Tongue (tissue), 2 donors: ENCODE measurements around the gene ZNRF2. TPM values are rescaled to one million over a fixed set of nuclear protein-coding genes. Genes with fewer than 3 reads are reported as not detected.

Source experiments
- DNase-seq: peaks from one replicate; pipeline ENCODE4 v3.0.0-alpha.2; 2015
- total RNA-seq: library from RNA; depleted of rRNA; stranded (reverse); fragments of >200 nt; gene quantifications from one replicate; pipeline ENCODE4 v1.2.3, GENCODE V29; 2014

Gene ZNRF2
- total RNA-seq, 1 donor from 2014 or later, result 26.4 TPM

DNA sequence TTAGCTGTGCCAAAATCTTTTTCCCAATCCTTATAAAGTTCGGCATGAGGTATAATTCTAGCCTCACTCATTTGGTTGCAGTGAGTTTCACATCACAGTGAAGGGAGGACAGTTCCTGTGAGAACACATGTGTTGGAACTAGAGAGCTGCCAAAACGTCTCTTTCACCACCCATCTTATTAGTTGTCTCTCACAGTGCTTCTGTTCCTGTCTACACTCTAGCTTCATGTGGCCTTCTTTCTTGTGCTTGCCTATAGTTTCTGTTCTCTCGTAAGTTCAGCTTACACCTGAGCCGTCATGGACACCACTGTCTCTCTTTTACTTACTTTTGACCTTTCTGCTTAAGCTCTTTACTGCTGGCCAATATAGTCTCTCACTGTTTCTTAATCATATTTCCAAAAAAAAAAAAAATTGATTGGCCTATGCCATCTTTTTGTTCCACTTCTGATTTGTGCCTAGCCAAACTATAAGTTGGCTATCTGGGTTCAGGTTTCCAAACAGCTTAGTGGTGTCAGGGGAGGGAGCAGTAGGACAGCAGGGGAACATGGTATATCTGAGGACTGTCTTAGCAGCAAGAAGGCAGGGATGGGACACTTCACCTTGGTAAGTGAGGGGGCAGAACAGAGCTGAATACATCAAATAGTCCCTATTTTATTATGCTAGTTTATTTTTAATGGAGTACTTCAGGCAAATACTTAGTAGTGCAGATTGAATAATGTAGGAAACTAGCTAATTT lies 38.0 kb downstream of the ZNRF2 start:
- DNase-seq, result peak; percentile 70

DNA sequence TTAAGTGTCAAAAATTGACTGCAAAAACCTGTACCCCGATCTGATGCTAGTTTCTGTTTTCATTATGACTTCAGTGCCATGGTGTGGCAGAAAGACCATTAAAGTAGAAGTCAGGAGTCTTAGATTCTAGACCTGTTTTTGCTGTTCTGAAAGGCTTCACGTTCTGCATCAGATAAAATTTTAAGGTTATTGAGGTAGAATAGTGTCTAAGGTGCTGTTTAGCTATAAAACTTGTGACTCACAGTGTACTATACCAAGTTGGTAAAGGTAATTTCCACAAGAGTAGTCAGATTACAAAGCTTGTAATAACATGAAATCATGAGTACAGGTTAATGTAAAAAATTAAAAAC lies 38.6 kb downstream of the ZNRF2 start:
- DNase-seq, result no peak

DNA sequence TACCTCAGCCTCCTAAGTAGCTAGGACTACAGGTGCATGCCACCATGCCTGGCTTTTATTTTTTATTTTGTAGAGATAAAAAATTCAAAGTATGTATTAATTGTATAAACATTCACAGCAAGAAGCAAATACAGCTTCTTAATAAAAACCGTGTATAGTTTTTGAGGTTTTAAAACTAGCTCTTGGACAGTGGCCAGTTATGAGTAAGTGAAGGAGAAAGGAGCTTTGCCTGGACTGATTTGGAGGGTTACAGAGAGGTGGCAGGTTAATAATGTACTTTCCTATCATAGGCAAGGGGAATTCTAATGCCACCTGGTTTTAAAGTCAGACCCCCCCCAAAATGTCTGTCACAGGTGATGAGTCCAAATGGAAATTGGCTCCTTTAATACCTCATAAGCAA lies 43.4 kb downstream of the ZNRF2 start:
- DNase-seq, result no peak

DNA sequence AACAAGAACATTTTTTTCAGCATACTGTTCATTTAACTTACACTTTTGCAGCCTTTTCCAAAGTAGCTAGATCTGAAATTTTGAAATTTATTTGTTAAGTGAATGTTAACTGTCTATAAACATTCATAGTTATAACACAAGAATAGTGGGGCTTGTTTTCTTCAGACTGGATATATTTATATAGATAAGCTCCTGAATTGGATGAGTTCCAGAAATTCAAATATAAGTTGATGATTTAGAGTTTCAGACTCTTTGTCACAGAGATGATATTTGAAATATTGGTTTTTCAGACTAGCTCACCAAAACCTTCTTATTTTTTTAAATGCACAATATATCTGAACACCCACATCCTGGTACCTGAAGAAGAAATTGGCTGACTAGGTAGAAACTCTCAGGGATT lies 44.0 kb downstream of the ZNRF2 start:
- DNase-seq, result no peak

DNA sequence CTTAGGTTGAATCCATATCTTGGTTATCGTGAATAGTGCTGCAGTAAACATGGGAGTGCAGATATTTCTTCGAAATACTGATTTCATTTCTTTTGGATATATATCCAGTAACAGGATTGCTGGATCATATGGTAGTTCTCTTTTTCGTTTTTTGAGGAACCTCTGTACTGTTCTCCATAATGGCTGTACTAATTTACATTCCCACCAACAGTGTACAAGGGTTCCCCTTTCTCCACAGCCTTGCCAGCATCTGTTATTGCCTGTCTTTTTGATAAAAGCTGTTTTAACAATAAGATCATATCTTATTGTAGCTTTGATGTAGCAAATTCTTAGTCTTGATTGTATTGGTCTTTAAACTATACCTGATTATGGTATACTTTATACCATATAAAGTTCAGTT lies 45.3 kb downstream of the ZNRF2 start:
- DNase-seq, result no peak

DNA sequence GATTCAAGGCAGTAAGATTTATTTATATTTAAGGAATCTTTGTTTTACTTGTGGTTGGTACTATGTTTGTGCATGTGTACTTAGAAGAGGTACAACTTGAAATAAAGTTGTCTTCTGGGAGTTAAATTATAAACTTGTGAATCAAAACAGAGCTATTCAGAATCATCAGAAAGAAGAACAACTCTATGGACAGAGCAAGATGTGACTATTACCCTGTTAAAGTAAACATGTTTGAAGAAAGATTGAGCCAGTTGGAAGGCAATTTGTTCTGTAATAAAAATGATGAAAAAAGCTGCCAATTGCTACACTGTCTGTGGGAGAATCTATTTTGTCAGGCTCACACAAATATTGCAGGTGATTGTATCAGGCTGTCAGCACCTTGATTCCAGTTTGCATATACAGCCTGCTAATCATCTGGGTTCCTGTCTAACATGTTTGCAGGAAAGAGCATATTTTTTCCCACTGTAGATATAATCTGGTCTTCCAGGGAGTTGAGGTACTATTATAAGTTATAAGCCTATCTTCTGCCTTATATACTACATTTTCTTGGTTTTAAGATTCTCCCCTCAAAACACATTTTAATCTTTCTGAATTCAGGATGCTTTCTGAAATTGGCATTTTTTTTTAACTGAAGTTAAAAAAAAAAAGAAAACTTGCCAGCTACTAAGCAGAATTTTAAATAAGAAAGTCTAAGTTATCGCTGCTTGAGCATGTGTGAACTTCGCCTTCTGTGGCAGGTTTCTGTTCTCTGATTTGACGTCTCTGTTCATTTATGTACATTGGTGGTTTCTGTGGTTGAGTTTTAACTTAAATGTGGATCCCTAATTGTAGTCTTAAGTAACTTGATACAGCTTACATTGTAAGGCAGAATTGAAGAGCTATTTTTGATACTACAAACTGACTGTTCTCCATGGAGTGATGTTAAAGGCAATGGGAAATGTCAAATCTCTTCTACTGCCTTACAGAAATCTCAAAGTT lies 46.0 kb downstream of the ZNRF2 start:
- DNase-seq, result no peak

DNA sequence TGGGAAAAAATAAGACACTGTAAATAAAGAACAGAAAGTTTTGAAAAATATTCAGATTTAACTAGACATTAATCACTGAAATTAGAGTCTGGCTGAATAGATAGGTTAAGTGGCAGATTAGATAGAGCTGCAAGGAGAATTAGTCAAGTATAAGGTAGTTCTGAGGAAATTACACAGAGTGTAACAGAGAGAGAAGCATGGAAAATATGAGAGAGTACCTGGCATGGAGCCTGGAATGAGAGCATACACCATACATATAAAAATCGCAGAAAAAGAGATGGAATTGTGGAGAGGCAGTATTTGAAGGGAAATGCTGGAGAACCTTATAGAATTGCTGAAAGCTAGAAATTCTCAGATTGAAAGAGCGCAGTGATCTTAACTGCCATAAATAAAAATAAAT lies 46.9 kb downstream of the ZNRF2 start:
- peak; percentile 32 for DNase-seq

DNA sequence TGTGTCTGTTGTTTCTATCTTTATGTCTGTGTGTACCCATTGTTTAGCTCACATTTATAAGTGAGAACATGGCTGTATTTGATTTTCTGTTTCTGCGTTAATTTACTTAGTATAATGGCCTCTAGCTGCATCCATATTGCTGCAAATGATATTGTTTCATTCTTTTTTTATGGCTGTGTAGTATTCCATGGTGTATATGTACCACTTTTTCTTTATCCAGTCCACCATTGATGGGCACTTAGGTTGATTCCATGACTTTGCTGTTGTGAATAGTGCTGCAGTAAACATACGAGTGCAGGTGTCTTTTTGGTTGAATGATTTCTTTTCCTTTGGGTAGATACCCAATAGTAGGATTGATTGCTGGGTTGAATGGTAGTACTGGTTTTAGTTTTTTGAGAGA lies 48.2 kb downstream of the ZNRF2 start:
- DNase-seq, result no peak

DNA sequence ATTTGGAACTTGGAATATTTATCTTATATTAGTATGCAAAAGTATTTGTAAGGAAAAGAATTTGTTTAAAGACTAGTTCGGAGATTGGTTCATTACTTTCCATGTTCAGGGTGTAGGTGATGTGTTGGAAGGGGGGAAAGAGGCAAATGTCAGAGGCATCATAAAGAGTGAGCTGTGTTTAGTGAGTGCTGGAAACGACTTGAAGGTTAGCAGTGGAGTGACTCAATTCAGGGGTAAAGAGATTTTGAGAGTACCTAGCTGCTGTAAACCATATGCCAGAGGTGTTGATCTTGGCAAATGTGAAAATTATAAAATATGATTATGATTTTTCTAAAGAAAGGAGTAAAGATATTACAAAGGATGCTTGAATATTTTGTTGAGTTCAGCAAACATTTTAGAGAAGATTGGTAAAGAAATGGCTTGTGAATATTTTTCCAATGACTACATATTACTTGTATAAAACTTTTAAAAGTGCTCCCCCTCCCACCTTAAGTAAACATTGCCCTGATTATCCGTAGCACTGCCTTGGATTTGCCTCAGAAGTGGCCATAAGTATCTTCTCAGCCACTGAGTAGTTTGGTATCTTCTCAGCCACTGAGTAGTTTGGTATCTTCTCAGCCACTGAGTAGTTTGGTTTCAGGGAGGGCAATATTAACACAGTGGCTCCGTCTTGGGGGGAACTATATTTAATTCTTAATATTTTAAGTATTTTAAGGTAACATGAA lies 51.5 kb downstream of the ZNRF2 start:
- DNase-seq, result no peak

DNA sequence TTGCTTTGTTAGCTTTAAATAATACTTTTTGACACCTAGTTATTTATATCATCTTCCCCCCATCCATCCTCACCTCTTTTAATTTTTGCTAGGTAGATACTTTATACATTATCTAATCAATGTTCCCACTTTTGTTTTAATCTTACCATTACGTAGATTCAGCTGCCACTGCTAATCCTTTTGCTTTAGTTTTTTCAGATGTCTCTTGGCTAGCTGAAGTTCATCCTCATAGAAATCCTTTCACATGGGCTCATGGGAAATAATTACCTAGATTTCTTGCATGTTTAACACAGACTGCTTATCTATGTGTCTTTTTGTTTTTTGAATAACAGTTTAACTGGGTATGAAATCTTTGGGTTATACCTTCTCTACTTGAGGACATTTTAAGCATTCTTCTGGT lies 60.1 kb downstream of the ZNRF2 start:
- DNase-seq, result no peak

DNA sequence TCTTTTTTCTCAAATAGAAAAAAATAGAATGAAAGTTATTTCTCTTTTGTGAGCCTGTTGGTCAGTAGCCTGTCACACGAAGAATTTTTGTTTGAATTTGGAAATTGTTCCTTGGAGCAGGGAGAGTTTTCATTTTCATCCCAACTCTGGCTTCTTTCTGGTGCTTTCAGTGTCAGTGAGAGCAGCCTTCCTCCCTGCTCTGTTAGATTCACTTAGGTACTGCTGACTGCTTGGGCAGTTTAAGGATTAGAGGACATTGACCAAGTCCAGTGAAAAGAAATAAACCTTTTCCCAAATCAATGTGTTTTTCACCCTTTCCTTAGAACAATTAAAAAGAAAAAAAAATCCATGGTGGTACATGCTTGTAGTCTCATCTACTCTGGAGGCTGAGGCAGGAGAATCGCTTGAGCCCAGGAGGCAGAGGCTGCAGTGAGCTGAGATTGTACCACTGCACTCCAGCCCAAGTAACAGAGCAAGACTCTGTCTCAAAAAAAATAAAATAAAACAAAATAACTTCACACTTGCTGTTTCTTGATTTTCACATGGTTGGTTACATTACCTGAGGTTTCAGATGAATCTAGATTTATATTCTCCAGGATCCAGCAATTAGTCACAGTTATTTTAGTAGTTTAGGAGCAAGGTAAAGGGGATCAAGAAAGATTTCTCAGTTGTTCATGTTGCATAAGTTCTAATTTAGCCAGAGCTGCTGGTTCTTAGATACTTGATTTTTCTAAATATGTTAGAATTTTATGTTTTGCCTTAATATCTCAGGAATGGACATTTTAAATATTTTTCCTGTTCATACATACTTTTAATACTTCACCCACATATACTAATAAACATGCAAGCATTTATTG lies 63.1 kb downstream of the ZNRF2 start:
- no peak for DNase-seq

DNA sequence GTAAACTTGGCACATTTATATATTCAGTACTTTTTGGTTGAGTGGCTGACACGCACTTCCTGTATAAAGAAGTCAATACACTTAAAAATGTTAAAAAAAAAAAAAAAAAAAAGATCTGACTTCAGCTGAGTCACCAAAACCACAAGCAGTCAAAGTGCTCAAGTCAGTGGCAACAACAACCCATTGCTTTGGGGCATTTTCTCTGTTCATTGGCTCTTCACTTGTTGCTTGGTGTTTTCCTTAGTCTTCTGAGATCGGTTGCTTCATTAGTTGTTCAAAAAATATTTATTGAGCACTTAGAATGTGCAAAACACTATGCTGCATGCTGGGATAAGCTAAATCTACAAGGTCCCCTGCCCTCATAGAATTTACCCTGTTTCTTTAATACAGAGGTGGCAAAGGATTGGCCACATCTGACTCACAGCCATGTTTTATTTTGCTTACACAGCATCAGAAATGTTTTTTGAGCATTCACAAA lies 63.7 kb downstream of the ZNRF2 start:
- no peak for DNase-seq

DNA sequence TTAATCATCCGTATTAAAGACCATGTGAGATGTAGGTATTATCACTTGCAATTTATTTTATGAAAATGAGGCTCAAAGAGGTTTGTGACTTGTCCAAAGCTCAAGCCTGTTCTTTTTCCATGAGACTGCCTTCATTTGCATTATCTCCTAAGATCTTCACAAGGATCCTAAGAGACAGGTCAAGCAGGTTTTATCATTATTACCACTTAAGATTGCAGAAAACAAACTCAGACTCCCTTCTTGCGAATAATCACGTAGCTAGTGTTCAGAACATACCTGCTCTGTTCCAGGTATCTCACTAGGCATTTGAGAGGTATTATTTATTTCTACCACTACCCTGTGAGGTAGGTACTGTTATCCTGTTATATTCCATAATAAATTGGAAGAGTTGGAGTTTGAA lies 64.8 kb downstream of the ZNRF2 start:
- no peak for DNase-seq

DNA sequence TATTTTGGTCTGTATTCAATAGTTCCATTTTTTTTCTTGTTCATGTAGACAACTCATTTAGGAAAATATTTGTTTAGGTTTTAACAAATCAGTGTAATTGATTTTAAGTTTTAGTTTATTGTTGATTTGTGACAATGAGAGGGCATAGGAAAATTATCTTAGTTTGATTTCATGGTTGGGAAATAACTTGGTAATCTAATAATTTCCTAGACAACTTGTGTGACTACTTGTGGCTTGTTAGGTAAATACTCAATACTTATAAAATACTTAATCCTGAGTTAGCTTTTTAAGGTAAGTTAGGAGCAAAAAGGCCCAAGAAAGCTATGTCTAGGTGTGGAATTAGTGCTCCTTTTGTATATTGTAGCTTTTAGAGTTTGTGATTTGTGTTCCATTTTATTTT lies 65.4 kb downstream of the ZNRF2 start:
- DNase-seq, result no peak

DNA sequence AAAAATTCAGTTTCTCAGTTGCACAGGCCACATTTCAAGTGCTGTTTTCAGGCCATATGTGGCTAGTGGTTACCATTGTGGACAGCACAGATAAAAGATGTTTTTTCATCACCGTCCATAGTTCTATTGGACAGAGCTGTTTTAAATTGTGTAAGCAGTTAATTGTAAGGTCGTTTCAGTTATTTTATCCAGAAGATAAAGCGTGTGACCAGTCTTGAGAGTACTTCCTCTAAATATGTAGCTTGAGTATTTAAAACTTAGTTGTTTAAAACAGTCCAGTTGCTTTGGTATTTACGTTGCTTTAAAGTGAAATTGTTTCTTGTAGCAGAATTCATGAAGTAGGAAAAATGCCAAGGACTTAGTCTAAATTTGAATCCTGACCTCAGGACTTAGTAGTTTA lies 66.9 kb downstream of the ZNRF2 start:
- DNase-seq, result no peak

DNA sequence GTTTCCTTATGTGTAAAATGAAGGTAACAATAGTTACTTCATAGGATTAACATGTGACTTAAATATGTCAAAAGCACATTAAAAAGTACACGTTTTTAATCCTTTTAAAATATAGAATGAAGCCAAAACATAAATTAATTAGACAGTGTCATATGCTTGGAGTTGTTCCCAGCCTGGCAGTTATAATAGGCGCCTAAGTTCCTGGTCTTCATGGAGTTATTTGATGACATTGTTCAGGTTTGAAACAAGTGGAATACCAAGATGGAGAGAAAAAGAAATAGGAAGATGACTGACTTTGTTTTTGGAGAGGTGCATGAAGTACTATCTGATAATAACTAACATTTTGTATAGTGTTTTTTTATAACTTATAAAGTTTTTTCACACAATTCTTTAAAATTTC lies 67.3 kb downstream of the ZNRF2 start:
- no peak for DNase-seq

DNA sequence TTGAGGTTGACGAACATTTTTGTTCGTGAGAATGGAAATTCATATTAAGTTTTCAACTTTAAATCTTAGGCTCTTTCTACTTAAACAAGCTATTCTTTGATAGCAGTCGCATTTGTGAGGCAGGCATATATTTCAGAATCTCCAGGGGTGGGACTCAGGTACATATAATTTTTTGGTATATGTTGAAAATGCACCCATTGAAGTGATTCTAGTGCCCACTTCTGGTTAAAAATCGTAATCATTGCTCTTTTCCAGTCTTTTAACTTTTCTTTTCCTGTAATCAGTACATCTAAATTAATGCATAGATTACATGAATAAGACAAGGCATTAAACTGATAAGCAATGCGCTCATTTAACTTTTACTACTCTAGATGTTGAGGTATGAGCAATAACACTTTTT lies 67.8 kb downstream of the ZNRF2 start:
- no peak for DNase-seq

DNA sequence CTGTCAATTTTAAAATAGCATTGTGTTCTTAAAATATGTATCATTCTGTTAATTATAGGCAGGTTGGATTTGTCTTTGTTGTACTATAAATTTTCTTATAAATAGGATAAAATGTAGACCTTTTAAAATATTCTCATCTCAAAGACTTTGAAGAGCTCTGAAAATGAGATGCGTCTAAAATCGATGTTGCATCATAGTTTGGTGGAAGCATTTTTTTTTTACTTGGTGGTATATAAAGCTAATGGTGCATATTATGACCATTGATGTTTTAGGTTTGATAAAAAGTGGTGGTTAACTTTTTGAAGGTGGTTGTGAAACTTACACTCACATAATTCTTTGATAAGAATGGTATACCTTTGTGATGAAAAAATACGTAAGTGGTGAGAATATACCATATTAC lies 69.1 kb downstream of the ZNRF2 start:
- no peak for DNase-seq

DNA sequence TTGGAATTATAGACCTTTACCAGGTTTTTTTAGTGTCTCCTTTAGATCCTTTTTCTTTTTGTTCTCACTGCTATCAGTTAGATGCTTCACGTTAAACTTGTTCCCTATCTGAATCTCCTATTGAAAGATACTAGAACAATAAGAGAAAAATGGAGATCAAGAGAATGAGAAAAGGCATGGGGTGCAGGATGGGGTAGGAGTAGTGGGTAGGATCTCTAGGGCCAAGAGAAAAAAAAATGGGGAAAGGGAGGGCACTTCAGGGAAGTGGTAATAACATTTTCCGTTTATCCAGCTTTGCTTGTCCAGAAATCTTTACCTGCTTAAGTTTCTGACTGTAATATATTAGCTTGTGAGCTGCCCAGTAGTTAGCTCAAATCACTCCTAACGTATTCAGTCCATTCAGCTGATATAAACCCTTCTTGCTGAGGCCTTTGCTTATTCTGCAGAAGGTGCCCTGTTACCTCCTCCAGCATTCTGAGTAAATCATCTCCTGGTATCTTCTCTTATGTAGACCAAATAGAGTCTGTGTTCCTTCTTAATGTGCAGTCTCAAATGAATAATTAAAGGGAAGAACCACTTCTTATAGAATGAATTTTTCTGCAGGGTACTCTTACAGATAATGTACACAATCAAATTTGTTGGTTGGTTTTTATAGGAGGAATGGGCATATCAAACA lies 69.7 kb downstream of the ZNRF2 start:
- no peak for DNase-seq

DNA sequence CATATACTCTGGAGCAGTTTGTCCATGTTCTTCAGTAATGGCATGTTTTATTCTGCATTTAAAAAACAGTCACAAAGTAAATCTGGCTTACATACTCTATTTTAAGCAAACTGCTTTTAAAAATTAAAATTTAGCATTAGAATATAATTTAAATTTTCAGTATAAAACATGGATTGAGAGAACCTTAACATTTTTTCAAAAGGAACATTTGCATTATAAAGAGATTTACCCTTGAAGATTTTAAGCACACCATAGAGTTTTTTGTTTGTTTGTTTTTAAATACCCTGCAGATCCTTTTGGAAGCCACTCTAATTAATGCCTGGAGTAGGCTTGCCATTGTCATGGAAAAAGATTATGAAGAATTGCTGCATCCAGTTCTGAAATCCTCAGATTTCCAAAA lies 70.4 kb downstream of the ZNRF2 start:
- no peak for DNase-seq

DNA sequence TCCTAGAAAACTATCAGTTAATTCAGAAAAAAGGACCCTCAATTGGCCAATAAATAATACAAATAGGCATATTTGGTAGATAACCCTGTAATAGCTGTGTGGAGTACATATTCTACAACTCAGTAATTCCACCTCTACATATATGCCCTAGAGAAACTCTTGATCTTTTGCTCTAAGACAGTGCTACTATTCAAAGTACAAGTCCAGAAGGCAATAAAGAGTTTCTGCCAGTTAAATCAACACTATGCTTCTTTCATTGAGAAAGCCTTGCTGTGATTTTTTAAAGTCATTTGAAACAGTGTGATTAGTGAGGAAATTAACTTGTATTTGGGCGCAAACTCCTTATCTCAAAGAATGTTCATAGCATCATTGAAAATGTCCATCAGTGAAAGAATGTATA lies 75.6 kb downstream of the ZNRF2 start:
- no peak for DNase-seq
